ENCODE measurements around the gene NPBWR2. TPM values are rescaled to one million over a fixed set of nuclear protein-coding genes. Genes with fewer than 3 reads are reported as not detected.

Gene NPBWR2

GRCh38 chr20:64055396-64055892, 51.9 kb downstream of the NPBWR2 start:
- H3K4me3 ChIP-seq (replicated peaks; ENCODE audit: insufficient read depth, low read length): no peak overlapping the region
- no peak for DNase-seq (ENCODE audit: low read depth in 1 of 2, low spot score in 1 of 2)
- TF ChIP-seq POLR2AphosphoS5 (IDR thresholded peaks at IDR 0.05; ENCODE audit: low read depth) (no peak), SPI1 (IDR thresholded peaks at IDR 0.05; ENCODE audit: borderline replicate concordance, low read depth) (no peak), CTCF (IDR thresholded peaks at IDR 0.05; ENCODE audit: insufficient read depth, low read length) (no peak), GABPA (IDR thresholded peaks at IDR 0.05; ENCODE audit: low read depth) (no peak), REST (IDR thresholded peaks at IDR 0.05; ENCODE audit: insufficient replicate concordance, low read depth) (no peak)
- no peak overlapping the region for H3K27ac ChIP-seq (replicated peaks)
- no peaks in the 10 kb centered on the region for H3K27me3 ChIP-seq (ENCODE audit: insufficient read depth, poor library complexity, severe bottlenecking)

- TF ChIP-seq CTCF (IDR thresholded peaks at IDR 0.05; ENCODE audit: insufficient read depth, low read length): no peak
- TF ChIP-seq POLR2AphosphoS5 (IDR thresholded peaks at IDR 0.05; ENCODE audit: low read depth): no peak
- TF ChIP-seq GABPA (IDR thresholded peaks at IDR 0.05; ENCODE audit: low read depth): no peak
- TF ChIP-seq SPI1 (IDR thresholded peaks at IDR 0.05; ENCODE audit: borderline replicate concordance, low read depth): no peak
- no peak for TF ChIP-seq REST (IDR thresholded peaks at IDR 0.05; ENCODE audit: insufficient replicate concordance, low read depth)
- Histone ChIP-seq H3K4me3 (replicated peaks; ENCODE audit: insufficient read depth, low read length) (no peak overlapping the region), H3K27ac (replicated peaks) (no peak overlapping the region), H3K27me3 (ENCODE audit: insufficient read depth, poor library complexity, severe bottlenecking) (peaks cover 8% of the 10 kb centered on the region)
- DNase-seq (ENCODE audit: low read depth in 1 of 2, low spot score in 1 of 2): no peak
These were observed 53.3 kb downstream of the NPBWR2 start for GRCh38 chr20:64053841-64054661.

Small RNAs within 50 kb of the gene (microRNA-seq; reads per million reads assigned to microRNA genes)
- gene MIR6813: not detected

All from HL-60 (cell line).